HG03159 (cell line): ENCODE results near the gene GPX4.
A peak's percentile ranks its signal among the peaks of the same experiment; 100 is the strongest.

Experiments used
- ATAC-seq: cut with Tn5 transposase; IDR thresholded peaks from one replicate; pipeline ENCODE4 v1.9.1; 2021; ENCODE audit warnings: mild to moderate bottlenecking, moderate library complexity; ENCODE audit not compliant: unreplicated experiment

GPX4 gene

DNA sequence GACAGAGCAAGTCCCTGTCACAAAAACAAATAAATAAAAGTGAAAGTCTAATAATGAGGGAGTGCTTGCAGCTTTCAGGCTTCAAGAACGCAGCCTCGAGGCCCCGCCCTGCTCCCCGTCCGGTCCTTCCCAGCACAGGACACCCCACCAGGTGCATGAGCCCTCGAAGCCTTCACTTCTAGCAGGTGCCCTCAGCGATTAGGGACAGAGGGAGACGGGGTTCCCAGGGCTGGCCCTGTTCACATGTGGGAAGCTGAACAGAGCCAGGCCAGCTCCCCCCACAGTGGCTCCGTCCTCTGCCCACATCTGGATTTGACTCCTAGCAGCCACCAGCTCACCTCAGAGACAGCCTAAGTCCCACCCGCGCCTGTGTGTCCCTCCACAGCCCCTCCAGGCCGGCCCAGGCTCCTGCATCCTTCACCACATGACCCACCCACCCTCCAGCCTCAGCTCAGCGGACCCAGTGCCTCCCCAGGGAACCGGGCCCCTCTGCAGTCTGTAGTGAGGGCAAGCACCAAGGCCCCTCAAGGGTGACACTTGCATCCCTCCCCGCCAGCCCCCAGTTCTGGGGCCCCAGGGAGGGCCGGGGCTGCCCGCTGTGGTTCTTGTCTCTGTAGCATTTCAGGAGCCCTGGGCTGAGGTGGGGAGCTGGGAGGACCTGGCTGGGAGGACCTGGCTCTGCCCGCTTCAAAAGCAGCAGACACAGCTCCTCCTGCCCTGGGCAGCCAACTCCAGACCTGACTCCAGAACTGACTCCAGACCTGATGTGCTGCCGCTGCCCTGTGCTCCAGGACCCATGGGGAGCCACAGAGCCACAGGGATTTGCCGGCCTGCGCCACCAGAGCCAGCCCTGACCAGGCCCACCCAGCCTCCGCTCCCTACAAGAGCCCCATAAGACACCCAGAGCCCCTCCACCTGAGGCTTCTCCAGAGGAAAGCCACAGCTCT, 27.2 kb downstream of the GPX4 start:
- no peak for ATAC-seq

DNA sequence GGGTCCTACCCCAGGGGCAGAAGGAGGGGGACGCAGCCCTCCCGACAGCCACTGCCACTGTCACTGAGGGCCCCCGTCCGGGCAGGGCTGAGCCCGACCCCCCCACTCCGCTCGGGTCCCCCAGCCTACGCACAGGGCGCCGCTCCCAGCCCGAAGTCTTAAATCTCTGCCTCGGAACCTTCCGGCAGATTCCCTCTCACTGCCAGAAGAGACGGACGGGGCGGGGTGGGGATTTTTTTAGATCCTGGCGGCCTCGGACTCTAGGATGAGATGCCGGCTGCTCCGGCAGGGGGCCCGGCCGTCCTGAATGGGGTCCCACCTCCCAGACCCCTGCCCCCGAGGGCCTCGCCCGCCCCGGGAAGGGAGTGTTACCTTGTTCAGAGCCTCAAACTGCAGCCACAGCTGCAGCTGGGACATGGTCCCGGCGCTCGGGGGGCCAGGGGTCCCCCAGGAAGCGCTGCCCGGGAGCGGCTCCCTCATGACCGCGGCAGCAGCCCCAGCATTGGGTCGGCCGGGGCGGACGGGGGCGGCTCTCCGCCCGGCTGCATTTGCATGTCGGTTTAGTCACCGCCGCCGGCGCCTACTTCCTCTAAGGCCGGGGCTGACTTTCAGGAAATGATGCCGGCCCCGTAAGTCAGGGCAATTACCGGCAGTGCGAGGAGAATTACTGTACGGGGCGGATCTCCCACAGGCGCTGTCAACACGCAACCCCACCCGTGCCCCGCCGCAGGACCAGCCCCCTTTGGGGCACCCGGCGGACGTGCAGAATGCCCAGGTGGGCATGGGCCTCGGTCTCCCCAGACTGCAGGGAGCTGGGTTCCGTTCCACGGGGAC, 28.1 kb downstream of the GPX4 start:
- peak; percentile 66 for ATAC-seq

DNA sequence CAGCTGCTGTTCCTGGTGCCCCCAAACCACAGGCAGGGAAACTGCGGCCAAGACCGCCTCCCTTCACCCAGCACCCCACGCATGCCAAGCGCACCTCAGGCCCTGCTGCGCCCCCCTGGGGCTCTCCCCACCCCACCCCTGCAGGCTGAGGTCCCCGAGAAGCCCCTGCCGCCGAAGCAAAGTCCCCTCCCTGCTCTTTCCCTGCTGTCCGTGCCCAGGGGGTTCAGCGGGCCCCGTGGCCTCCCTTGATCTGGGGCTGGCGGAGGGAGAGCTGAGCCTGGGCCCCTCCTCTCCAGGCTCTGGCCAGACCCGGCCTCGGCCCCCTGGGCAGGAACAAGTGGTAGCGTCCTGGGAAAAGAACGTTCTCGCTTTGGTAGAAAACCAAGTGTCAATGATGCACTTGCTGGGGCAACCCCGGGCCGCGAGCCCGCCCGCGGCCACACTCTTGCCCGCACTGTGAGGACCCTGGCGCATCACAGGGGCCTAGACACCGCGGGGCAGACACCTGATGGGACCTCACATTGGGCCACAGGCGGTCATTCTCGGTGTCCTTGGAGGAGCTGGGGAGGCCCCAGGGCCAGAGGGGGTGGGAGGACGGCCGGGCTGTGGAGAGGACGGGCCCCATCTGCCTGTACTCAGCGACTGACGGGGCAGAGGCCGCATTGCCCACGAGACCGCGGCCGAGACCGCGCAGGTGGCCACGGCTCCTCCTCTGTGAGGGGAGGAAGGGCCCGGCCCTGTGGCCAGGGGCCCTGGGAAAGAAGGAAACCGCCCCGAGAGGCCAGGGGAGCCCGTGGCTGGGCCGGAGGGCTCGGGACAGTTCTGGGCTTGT, 29.0 kb downstream of the GPX4 start:
- no peak for ATAC-seq

- ATAC-seq, result no peak
Measured at GRCh38 chr19:1133471-1133929, 29.7 kb downstream of the GPX4 start.

- no peak for ATAC-seq
Measured at GRCh38 chr19:1134431-1134830, 30.6 kb downstream of the GPX4 start.

- no peak for ATAC-seq
Measured at GRCh38 chr19:1135454-1135853, 31.7 kb downstream of the GPX4 start.

- no peak for ATAC-seq
Measured at GRCh38 chr19:1136201-1136600, 32.4 kb downstream of the GPX4 start.

DNA sequence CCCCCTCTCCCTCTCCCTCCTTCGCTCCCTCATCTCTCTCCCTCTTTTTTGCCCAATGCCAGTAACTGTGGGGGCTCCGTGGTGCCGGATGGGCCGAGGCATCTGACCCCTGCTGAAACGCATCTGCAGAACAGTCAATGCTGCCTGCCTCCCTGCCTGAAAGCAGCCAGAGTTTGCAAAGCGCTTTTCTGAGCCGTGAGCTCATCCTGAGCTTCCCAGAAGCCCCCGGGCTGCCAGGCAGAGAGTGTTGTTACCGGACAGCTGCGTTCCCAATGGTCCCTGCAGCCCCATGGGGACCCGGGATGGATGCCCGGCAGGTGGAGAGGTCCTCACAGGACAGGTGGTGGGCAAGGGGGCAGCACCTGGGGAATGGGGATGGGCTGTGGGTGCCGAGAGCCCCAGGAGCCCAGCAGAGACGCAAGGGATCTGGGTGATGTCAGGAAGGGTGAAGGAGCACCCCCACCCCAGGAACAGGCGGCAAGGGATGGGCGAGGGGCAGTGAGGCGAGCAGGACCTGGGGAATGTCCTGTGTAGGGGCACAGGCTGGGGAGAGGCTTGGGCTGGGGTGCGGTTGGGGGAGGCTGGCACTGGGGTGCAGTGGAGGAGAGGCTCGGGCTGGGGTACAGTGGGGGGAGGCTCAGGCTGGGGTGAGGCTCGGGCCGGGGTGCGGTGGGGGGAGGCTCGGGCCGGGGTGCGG, 33.0 kb downstream of the GPX4 start:
- no peak for ATAC-seq

DNA sequence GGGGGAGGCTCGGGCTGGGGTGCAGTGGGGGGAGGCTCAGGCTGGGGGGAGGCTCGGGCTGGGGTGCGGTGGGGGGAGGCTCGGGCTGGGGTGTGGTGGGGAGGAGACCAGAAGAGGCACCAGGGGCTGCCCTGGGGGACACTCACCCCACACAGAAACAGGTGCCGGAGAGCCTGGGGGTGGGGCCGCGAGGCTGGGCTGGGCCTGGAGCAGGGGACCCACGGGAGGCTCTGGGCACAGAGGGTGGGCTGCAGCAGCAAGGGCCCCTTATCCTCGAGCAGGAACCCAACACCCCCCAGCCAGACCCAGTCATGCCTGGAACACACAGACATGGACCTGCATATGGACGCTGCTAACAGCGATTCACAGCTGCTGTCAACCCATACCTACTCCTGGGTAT, 34.3 kb downstream of the GPX4 start:
- ATAC-seq, result no peak

GRCh38 chr19:1139126-1139525, 35.3 kb downstream of the GPX4 start:
- no peak for ATAC-seq

DNA sequence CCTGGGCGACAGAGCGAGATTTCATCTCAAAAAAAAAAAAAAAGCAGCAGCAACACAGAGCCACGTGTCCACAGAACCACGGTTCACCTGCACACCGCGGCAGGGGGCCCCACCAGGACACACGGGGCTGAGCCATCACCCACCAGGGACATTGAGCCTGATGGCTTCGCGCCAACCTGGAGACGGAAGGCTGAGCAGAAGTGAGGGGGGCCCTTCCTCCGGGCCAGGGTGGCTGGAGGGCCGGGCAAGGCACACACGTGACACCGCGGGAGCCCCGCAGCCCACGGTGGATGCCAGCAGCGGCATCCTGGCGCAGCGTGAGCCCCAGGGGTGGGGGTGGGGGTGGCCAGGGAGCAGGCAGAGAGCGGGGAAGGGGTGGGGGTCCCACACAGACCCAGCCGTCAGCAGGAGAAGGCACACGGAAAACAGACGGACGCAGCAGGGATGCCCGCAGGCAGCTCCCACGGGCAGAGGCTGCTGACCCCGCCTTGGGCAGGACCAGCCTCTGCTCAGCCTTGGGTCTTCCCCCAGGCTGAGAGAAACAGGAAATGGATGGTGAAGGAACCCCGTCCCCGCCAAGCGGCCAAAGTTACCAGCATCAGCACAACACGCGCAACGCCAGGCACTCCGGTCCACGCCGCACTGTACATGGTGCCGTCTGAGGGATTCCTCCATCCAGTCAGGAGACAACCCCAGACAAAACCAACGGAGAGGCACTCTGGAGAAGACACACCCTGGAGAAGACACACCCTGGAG, 36.7 kb downstream of the GPX4 start:
- ATAC-seq, result no peak

DNA sequence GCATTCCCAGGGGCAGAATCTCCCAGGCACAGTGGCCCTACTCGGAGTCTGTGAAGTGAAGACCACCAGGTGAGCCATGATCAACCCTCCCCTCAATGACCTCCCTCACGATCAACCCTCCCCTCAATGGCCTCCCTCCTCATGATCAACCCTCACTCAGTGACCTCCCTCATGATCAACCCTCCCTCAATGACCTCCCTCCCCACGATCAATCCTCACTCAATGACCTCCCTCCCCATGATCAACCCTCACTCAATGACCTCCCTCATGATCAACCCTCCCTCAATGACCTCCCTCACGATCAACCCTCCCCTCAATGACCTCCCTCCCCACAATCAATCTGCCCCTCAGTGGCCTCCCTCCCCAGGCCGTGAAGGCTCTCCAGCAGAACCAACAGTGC, 38.1 kb downstream of the GPX4 start:
- no peak for ATAC-seq

DNA sequence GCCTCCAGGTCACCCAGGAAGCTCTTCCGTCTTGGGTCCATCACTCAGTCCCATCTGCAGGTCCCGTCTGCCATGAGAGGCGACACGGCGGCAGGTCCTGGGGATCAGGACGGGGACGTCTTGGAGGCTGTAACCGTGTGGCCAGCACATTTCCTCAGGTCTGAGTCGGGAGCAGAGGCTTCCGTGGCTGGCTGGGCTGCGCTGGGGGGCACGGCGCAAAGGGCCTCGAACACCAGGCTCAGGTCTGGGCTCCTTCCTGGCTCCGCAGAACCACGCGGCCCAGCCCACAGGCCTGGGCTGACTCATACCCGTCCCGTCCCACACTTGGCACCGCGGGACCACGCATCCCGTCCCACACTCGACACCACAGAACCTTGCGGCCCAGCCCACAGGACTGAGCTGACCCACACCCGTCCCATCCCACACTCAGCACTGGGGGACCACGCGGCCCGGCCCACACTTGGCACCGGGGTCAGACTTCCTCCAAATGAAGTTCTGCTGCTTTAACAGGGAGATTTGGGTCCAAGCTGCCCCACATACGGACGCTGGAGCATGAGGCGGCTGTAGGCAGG, 40.1 kb downstream of the GPX4 start:
- ATAC-seq, result no peak

- ATAC-seq, result no peak
Measured at GRCh38 chr19:1144741-1145140, 40.9 kb downstream of the GPX4 start.

DNA sequence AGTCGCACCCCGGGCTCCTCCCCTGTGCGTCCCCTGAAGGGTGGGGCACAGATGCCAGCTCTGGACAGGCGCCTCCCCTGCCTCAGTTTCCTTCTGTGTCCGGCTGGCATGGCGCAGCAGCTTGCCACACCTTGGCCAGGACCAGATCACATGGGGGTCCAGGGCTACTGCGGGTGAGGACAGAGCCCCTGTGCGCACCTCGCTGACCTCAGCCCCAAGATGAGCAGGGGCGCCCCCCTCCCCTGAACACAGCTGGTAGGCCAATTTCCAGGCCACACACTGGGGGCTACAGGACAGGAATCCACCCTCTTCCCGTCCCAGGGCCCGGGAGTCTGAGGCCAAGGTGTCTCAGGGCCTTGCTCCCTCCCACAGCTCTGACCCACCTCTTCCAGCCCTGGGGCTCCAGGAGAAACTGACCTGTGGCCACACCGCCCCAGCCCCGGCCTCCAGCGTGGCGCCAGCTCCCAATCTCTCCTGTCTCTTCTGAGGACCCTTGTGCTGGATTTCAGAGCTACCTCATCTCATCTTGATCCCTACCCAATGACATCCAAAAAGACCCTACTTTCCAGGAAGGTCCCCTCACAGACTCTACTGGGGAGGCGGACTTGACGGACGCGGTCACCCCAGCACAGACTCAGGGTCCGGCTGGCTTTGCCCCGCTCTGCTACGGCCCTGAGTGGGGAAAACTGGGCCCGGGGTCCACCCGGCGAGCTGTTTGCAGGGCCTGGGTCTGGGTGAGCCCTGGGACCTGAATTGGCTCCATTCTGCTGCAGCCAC, 42.0 kb downstream of the GPX4 start:
- no peak for ATAC-seq

DNA sequence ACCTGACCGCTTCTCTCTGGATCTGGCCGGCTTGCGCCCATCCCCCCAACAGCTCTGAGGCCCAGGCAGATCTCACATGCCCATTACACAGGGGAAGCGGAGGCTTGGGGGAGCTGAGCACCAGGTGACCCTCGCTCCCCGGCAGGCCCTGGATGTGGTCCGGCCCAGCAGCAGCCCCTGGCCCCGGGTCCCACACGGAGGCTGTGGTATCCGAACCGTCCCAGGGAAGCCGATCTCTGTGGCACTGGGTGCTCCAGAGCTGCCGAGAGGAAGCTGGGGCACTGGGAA, 42.6 kb downstream of the GPX4 start:
- ATAC-seq, result no peak

DNA sequence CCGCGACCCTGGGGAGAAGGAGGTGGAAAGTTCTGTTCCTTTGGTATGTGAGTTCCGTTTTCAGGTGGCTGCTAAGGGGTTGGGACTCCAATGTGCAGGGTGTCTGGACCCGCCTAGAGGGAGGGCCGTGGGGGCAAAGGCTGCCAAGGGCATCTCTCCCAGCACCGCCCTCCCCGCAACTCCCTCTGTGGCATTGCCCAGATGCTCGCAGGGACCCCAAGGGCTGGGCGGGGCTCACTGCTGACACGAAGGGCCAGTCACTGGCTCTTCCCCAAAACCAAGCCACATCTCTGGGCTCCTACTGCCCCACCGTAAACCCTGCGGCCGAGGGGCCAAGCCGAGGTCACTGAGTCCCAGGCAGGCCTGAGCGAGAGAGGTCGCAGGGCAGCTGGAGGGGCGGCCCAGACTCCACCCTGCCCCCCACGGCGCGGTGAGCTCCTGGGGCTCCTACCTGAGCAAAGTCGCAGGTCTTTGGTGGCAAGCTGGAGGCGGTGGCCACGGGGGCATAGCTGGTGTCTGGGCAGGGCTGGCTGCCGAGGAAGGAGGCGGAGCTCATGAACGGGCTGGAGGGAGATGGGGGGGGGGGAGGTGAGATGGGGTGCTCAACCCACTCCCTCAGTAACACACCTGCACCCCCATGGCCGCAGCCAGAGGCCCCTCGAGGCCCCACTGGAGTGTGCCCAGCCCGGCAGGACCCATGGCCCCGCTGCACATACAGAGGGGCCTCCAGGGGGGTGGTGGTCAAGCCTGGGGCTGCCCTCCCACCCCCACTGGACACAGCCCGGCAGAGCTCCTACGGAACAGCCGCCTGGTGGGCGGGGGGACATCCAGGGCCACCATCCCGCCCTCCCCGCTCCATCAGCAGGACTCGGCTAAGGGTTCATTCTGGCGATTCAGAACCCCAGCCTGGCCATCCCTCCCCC, 43.3 kb downstream of the GPX4 start:
- ATAC-seq, result no peak
